Natural killer cell treated with Interleukin-12 subunit alpha and Interleukin-12 subunit beta and Interleukin-15 and Interleukin-18, amount 100 ng/mL, for 72 hours (primary cell): ENCODE data around the gene CPAMD8. TPM values are rescaled to one million over a fixed set of nuclear protein-coding genes. Genes with fewer than 3 reads are reported as not detected.
"Not testable (repeated sequence)": the region's sequence is repeated elsewhere in the genome, so short reads cannot be mapped to it uniquely, and the experiment has no call there.

Experiments used
- ATAC-seq, 2 donors: fragments of 150-1000 bp; cut with Tn5 transposase in 1 of 2; sonication (Bioruptor Pico), chemical (Tn5 transposase) in 1 of 2; 2 replicates each; pipeline ENCODE4 v1.10.0; 2021
- DNase-seq: peaks from one replicate; pipeline ENCODE4 v3.0.0; 2022; ENCODE audit warnings: low spot score
- H3K27ac Mint-ChIP-seq, 2 donors: 1 replicate in 1 of 2; 2 replicates in 1 of 2; pipeline ENCODE4 v1.8.0; 2022; ENCODE audit warnings: mixed read lengths in 2 of 2, mild to moderate bottlenecking in 1 of 2, moderate library complexity in 1 of 2
- H3K27me3 Mint-ChIP-seq, 2 donors: 1 replicate in 1 of 2; 2 replicates in 1 of 2; pipeline ENCODE4 v1.8.0; 2022; ENCODE audit warnings: mixed read lengths in 2 of 2
- H3K36me3 Mint-ChIP-seq: one replicate; pipeline ENCODE4 v1.8.0; 2022; ENCODE audit warnings: mixed read lengths
- H3K4me1 Mint-ChIP-seq, 2 donors: 1 replicate in 1 of 2; 2 replicates in 1 of 2; pipeline ENCODE4 v1.8.0; 2022; ENCODE audit warnings: low read depth in 2 of 2, mixed read lengths in 2 of 2, mild to moderate bottlenecking in 1 of 2
- H3K4me3 Mint-ChIP-seq: one replicate; pipeline ENCODE4 v1.8.0; 2022; ENCODE audit warnings: mixed read lengths
- H3K9me3 Mint-ChIP-seq: 2 replicates; pipeline ENCODE4 v1.8.0; 2022; ENCODE audit warnings: mixed read lengths
- total RNA-seq, 2 donors: library from RNA; stranded (reverse); gene quantifications; one replicate each; pipeline ENCODE4 v1.2.3, GENCODE V29; 2022

Gene CPAMD8
- total RNA-seq, 2 donors from 2014 or later = 0.39 to 0.81 TPM

DNA sequence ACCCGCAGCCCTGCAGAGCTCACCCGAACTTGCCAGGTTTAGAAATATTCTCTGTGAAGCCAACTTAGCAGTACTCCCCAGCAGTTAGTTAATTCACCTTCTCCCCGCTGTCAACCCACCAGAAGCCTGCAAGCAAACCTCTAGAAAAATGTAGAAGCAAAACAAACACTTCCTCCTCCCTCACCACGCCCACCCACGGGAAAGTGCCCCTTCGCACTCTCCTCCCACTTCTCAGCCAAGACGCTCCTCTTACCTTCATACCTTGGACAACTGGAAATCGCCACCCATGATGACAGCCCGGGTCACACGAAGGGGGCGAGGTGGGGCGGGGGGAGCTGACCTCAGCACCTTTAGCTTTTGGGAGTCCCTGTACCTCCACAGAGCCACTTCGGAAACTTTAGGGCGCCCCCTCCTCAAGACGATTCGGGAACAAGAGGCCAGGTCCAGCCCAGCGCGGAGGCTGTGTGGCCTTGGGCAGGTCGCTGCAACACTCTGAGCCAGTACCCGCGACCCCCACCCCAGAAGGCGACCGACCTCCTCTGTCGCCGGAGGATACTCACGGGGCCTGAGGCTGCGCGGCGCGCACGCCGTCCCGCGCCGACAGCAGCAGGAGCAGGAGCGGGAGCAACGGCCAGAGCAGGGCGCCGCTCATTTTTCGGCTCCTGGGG, 485 bp downstream of the CPAMD8 start:
- no peak overlapping the region for H3K4me3 Mint-ChIP-seq
- H3K36me3 Mint-ChIP-seq = peaks cover 5% of the 10 kb centered on the region
- H3K4me1 Mint-ChIP-seq = peaks cover 5 to 8% of the 10 kb centered on the region in 2 donors
- H3K27ac Mint-ChIP-seq = no peak overlapping the region
- DNase-seq = no peak
- H3K27me3 Mint-ChIP-seq = peaks cover 28 to 48% of the 10 kb centered on the region in 2 donors
- no peaks in the 10 kb centered on the region for H3K9me3 Mint-ChIP-seq
- peak in 1 of 2 donors; percentile 11 for ATAC-seq

DNA sequence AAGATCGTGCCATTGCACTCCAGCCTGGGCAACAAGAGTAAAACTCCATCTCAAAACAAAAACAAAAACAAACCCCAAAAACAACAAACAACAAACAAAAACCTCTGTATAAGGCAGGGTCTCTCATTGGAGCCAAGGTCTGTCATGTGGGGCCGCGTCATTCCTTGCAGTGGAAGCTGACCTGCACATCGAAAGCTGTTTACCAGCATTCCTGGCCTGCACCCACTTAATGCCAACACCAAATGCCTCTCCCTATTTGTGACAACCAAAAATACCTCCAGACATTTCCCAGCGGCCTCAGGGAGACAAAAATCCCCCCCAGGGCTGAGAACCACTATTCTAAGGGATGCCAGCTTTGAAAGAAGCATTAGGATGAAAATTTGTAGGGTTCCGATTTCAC, 1.2 kb downstream of the CPAMD8 start:
- H3K27me3 Mint-ChIP-seq = peaks cover 28 to 42% of the 10 kb centered on the region in 2 donors
- no peak overlapping the region for H3K4me3 Mint-ChIP-seq
- peaks cover 5 to 8% of the 10 kb centered on the region in 2 donors for H3K4me1 Mint-ChIP-seq
- peaks cover 3% of the 10 kb centered on the region for H3K9me3 Mint-ChIP-seq
- DNase-seq (no peak), ATAC-seq (no peak)
- peaks cover 5% of the 10 kb centered on the region for H3K36me3 Mint-ChIP-seq
- no peak overlapping the region for H3K27ac Mint-ChIP-seq

- ATAC-seq, H3K36me3 Mint-ChIP-seq, H3K9me3 Mint-ChIP-seq, DNase-seq, H3K4me3 Mint-ChIP-seq, H3K4me1 Mint-ChIP-seq, H3K27ac Mint-ChIP-seq: not testable (repeated sequence)
- peaks cover 28 to 42% of the 10 kb centered on the region in 2 donors for H3K27me3 Mint-ChIP-seq
These were observed 1.7 kb downstream of the CPAMD8 start for GRCh38 chr19:17024941-17025340.

GRCh38 chr19:17023805-17024204, 2.8 kb downstream of the CPAMD8 start:
- Mint-ChIP-seq H3K4me3 (no peak overlapping the region), H3K27ac (no peak overlapping the region), H3K4me1 (peaks cover 5 to 8% of the 10 kb centered on the region in 2 donors), H3K36me3 (peaks cover 5% of the 10 kb centered on the region), H3K9me3 (peaks cover 3% of the 10 kb centered on the region), H3K27me3 (peaks cover 28 to 38% of the 10 kb centered on the region in 2 donors)
- ATAC-seq = no peak
- no peak for DNase-seq

DNA sequence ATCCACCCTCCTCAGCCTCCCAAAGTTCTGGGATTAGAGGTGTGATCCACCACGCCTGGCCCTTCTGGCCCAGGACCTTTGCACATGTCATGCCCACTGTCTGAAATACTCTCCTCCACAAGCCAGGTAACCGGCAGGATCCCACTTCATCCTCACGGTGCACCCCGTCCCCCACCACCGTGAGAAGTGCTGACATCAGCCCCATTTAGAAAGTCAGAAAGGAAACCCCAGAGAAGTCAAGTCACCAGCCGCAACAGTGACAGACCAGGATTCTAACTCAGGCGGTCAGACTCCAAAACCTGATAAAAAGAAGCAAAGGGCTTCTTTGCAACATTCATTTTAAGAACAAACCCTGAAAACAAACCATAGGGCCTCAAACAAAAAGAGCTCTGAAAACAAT, 3.9 kb downstream of the CPAMD8 start:
- no peak overlapping the region for H3K4me3 Mint-ChIP-seq
- H3K36me3 Mint-ChIP-seq = peaks cover 5% of the 10 kb centered on the region
- H3K27me3 Mint-ChIP-seq = peaks cover 21 to 28% of the 10 kb centered on the region in 2 donors
- H3K9me3 Mint-ChIP-seq = peaks cover 3% of the 10 kb centered on the region
- H3K27ac Mint-ChIP-seq = no peak overlapping the region
- peaks cover 5 to 8% of the 10 kb centered on the region in 2 donors for H3K4me1 Mint-ChIP-seq
- DNase-seq (no peak), ATAC-seq (no peak)

DNA sequence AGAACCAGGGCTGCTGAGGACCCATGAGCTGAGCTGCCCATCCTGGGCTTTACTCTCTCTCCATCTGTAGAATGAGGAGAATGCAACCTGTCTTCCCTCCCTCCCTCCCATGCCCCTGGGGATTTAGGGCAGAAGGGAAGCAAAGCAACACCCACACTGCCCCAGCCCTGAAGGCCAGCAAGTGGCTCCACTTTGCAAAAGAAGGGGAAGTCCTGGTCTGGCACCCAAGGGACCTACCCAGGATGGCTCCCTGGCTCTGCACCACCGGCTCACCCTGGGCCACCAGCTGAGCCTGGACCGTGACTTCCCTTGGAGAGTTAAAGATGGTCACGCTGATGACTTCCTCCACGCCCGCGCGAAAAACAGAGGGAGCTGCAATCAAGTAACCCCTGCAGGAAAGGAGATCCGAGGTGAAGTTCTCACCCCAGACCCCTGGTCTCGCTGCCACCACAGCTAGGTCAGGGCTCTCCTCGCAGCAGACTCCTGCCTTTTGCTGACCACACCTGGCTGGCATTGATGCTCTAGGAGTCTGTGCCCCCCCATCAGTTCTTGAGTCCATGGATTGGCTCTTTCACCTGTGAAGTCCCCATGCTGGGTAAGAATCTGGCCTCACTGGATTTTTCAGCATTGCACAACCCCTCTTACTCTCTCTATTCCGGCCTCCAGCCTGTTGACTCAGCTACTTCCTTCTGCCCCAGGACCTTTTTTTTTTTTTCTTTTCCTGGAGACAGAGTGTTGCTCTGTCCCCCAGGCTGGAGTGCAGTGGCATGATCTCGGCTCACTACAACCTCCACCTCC, 4.6 kb downstream of the CPAMD8 start:
- H3K27ac Mint-ChIP-seq = no peak overlapping the region
- ATAC-seq (no peak), DNase-seq (no peak)
- H3K27me3 Mint-ChIP-seq = peaks cover 17 to 24% of the 10 kb centered on the region in 2 donors
- peaks cover 5% of the 10 kb centered on the region for H3K36me3 Mint-ChIP-seq
- no peak overlapping the region for H3K4me3 Mint-ChIP-seq
- peaks cover 5 to 8% of the 10 kb centered on the region in 2 donors for H3K4me1 Mint-ChIP-seq
- peaks cover 3% of the 10 kb centered on the region for H3K9me3 Mint-ChIP-seq

DNA sequence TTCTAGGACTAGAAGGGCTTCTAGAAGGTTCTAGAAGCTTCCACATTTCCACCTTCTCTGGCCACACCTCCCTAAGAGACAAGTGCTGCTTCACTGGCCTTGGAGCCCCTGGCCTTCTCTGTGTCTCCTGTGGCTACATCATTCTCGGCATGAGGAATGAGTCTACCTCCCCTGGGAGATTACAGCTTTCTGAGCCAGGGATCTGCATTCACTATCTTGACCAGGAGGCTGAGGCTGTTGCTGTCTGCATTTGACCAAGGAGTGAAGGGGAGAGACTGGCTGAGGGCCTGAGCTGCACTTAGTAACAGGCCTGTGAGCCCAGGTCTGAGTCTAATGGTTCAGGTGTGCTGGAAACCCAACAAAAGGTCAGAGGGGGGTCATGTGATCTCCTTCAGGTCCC, 5.3 kb downstream of the CPAMD8 start:
- Mint-ChIP-seq H3K4me1 (peaks cover 5 to 7% of the 10 kb centered on the region in 2 donors), H3K27ac (no peak overlapping the region), H3K9me3 (peaks cover 3% of the 10 kb centered on the region), H3K4me3 (no peak overlapping the region), H3K27me3 (peaks cover 22 to 27% of the 10 kb centered on the region in 2 donors), H3K36me3 (peaks cover 5% of the 10 kb centered on the region)
- DNase-seq (no peak), ATAC-seq (no peak)

GRCh38 chr19:17020823-17021222, 5.8 kb downstream of the CPAMD8 start:
- Mint-ChIP-seq H3K36me3 (peaks cover 5% of the 10 kb centered on the region), H3K4me1 (peaks cover under 1 to 2% of the 10 kb centered on the region in 2 donors), H3K27me3 (peaks cover 18 to 22% of the 10 kb centered on the region in 2 donors), H3K4me3 (no peak overlapping the region), H3K27ac (no peak overlapping the region), H3K9me3 (peaks cover 3% of the 10 kb centered on the region)
- DNase-seq = no peak
- ATAC-seq = peak in 1 of 2 donors; percentile 63

GRCh38 chr19:17020385-17020784, 6.2 kb downstream of the CPAMD8 start:
- Mint-ChIP-seq H3K9me3 (peaks cover 3% of the 10 kb centered on the region), H3K27me3 (peaks cover 14 to 22% of the 10 kb centered on the region in 2 donors), H3K27ac (no peak overlapping the region), H3K4me3 (no peak overlapping the region), H3K4me1 (no peaks in the 10 kb centered on the region), H3K36me3 (peaks cover 5% of the 10 kb centered on the region)
- no peak for ATAC-seq
- no peak for DNase-seq

- H3K36me3 Mint-ChIP-seq, ATAC-seq, DNase-seq, H3K27ac Mint-ChIP-seq, H3K9me3 Mint-ChIP-seq, H3K4me1 Mint-ChIP-seq, H3K4me3 Mint-ChIP-seq: not testable (repeated sequence)
- H3K27me3 Mint-ChIP-seq = peaks cover 8 to 14% of the 10 kb centered on the region in 2 donors
These were observed 12.3 kb downstream of the CPAMD8 start for GRCh38 chr19:17014212-17014861.

DNA sequence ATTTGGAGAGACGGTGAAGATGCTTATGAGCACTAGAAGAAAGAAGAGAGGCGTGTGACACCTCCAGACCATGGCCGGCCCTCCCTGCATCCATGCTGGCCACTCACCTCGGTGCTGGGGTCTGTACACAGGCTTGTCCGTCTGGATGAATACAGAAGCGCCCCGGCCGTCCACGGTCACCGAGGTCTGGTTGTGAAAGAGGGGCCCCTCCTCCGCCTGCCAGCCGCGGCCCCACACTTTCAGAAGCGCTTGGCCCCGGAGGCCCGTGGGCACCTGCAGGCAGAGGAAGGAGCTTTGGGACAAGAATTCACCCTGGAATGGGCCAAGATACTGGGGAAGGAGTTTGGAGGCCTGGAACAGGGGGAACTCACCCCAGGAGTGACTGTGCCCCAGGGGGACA, 15.1 kb downstream of the CPAMD8 start:
- ATAC-seq (no peak), DNase-seq (no peak)

DNA sequence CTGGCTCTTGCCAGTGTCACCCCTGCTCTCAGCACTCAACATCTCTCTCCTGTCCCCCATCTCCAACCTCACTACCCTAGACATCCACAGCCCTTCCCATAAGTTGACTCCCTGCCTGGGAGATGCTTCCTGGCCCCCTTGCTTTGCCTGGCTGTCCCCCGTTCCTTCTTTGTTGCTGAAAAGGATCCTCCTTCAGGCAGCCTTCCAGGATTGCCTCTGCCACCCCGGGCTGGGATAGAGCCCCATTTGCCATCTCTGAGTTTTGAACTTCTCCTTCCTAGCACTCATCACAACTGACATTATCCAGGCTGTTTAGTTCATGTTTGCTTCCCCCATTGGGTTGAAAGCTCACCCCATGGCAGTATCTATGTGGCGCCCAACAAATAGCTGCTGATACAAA, 20.0 kb downstream of the CPAMD8 start:
- H3K36me3 Mint-ChIP-seq = no peaks in the 10 kb centered on the region
- no peak for DNase-seq
- H3K27me3 Mint-ChIP-seq = peaks cover 7 to 8% of the 10 kb centered on the region in 2 donors
- no peak overlapping the region for H3K27ac Mint-ChIP-seq
- H3K9me3 Mint-ChIP-seq = no peaks in the 10 kb centered on the region
- no peak overlapping the region for H3K4me3 Mint-ChIP-seq
- H3K4me1 Mint-ChIP-seq = peaks cover 3% of the 10 kb centered on the region in 2 donors
- ATAC-seq = no peak

More for the DNA sequence above, 15.1 kb downstream of the CPAMD8 start:
- peaks cover 8 to 16% of the 10 kb centered on the region in 2 donors for H3K27me3 Mint-ChIP-seq
- H3K9me3 Mint-ChIP-seq = no peaks in the 10 kb centered on the region
- H3K4me3 Mint-ChIP-seq = no peak overlapping the region
- no peaks in the 10 kb centered on the region for H3K4me1 Mint-ChIP-seq
- H3K27ac Mint-ChIP-seq = no peak overlapping the region
- no peaks in the 10 kb centered on the region for H3K36me3 Mint-ChIP-seq

DNA sequence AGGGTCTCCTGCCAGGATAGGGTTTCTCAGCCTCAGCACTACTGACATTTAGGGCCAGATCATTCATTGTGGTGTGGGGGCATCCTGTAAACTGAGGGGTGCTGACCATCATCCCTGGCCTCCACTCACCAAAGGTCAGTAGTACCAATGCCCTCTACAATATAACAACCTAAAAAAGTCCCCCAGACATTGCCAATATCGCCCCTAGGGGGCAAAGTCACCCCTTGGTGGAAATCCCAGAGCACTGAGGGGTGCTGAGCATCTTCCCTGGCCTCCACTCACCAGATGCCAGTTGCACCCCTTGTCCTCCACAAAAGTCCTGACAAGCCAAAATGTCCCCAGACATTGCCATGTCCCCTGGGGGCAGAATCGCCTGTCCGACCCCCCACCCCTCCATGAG, 21.6 kb downstream of the CPAMD8 start:
- no peak for ATAC-seq
- DNase-seq = no peak
- H3K4me3 Mint-ChIP-seq = no peak overlapping the region
- H3K9me3 Mint-ChIP-seq = no peaks in the 10 kb centered on the region
- peaks cover 7 to 16% of the 10 kb centered on the region in 2 donors for H3K4me1 Mint-ChIP-seq
- H3K27me3 Mint-ChIP-seq = peaks cover 5 to 7% of the 10 kb centered on the region in 2 donors
- no peak overlapping the region for H3K27ac Mint-ChIP-seq
- no peaks in the 10 kb centered on the region for H3K36me3 Mint-ChIP-seq

GRCh38 chr19:17004386-17004785, 22.2 kb downstream of the CPAMD8 start:
- Mint-ChIP-seq H3K27ac (no peak overlapping the region), H3K27me3 (peaks cover 5 to 7% of the 10 kb centered on the region in 2 donors), H3K9me3 (no peaks in the 10 kb centered on the region), H3K4me1 (peaks cover 7 to 16% of the 10 kb centered on the region in 2 donors), H3K36me3 (no peaks in the 10 kb centered on the region), H3K4me3 (no peak overlapping the region)
- ATAC-seq (no peak), DNase-seq (no peak)
